ENCODE results near the gene D2HGDH. TPM values are rescaled to one million over a fixed set of nuclear protein-coding genes. Genes with fewer than 3 reads are reported as not detected.
"Not testable (repeated sequence)": the region's sequence is repeated elsewhere in the genome, so short reads cannot be mapped to it uniquely, and the experiment has no call there.

D2HGDH gene
- total and polyA plus RNA-seq, 4 donors, result 12.4 to 42.8 (median 19.3) TPM

DNA sequence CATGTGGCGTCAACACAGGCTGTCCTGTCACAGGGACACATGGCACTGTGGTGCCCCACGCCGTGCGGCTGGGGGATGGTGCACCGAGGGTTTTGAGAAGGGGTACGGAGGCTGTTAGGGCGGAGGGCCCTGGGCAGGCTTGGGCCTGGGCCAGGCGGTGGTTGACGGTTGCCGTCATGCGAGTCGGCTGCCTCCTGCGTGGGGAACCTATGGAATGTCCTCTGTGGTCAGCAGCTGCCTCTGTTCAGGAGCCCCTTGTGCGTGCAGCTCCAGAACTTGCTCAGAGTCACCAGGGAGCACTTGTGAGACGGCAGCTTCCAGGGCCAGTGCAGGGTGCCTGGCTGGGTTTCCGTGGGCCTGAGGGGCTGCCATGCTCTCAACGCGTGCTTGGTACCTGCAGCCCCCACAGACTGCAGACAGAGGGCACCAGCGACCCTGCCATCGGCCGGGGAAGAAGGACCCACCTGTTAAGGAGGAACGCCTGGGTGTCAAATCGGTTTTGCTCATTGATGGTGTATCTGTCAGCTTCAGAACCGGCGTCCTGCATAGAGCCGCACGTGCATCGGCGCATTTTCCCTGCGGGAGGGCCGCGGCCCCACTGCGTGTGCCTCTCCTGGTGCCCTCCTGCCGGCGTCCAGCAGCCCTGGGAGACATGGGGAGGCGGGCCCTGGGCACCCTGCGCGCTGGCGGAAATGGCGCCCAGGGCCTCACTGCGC is 10.0 kb upstream of the D2HGDH start:
- WGBS (ENCODE audit: insufficient coverage), result 95% methylated on average over 29 of the region's 41 CpGs
- Histone ChIP-seq H3K27me3 (ENCODE audit: control insufficient read depth, insufficient read depth, low read length) (no peaks in the 10 kb centered on the region), H3K36me3 (ENCODE audit: control insufficient read depth, insufficient read depth, low read length) (peaks cover 89% of the 10 kb centered on the region), H3K4me3 (ENCODE audit: low read depth, low read length) (no peak overlapping the region), H3K27ac (ENCODE audit: low read depth, low read length) (no peak overlapping the region), H3K4me1 (ENCODE audit: control insufficient read depth, insufficient read depth, low read length) (no peaks in the 10 kb centered on the region), H3K9me3 (ENCODE audit: control insufficient read depth, insufficient read depth, low read length) (peaks cover 9% of the 10 kb centered on the region)
- DNase-seq (ENCODE audit: low read depth in 4 of 6, low spot score in 6 of 6), result no peak

DNA sequence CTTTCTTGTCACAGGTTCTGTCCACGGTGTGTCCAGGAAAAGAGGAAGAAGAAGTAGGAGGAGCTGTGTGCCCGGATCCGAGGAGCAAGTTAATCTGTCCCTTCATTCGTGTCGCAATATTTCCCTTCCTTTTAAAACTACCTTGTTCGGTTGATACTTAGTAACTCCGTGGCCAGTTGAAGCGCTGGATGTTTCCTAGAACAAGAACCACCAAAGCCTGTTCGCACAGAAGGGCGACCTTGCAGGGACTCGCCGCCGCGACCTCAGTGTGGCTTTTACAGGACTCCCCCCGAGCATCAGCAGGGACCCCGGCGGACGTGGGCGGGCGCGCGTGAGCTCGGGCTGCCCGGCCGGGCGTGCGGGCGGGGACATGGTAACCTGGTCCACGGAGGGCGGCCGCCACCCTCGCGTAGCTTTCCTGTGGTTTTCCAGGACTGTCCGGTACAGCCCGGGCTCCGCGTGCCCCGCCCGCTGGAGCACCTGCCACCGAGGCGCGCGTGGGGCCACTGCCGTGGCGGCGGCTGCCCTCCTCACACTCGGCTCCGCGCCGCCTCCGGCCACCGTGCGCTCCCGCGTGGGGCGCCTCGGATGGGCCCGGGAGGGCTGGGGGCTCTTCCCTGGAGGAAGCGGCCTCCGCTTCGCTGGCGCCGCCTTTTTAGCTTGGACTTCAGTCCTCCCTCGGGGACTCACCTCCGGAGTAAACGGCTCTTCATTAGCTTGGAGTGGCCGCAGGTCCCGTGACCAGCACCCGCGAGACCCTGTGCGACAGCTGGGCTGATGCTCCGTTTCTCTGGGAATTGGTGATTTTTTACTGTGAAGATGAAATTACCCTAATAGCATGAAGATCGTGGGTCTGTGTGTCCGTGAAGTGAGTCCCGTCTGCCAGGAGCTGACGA is 9.2 kb upstream of the D2HGDH start:
- Histone ChIP-seq H3K27ac (ENCODE audit: low read depth, low read length) (no peak overlapping the region), H3K4me1 (ENCODE audit: control insufficient read depth, insufficient read depth, low read length) (no peaks in the 10 kb centered on the region), H3K36me3 (ENCODE audit: control insufficient read depth, insufficient read depth, low read length) (peaks cover 81% of the 10 kb centered on the region), H3K4me3 (ENCODE audit: low read depth, low read length) (no peak overlapping the region), H3K9me3 (ENCODE audit: control insufficient read depth, insufficient read depth, low read length) (peaks cover 9% of the 10 kb centered on the region), H3K27me3 (ENCODE audit: control insufficient read depth, insufficient read depth, low read length) (no peaks in the 10 kb centered on the region)
- WGBS (ENCODE audit: insufficient coverage), result 96% methylated on average over 71 of the region's 76 CpGs
- no peak for DNase-seq (ENCODE audit: low read depth in 4 of 6, low spot score in 6 of 6)

- Histone ChIP-seq H3K9me3 (ENCODE audit: control insufficient read depth, insufficient read depth, low read length) (peaks cover 9% of the 10 kb centered on the region), H3K4me3 (ENCODE audit: low read depth, low read length) (no peak overlapping the region), H3K36me3 (ENCODE audit: control insufficient read depth, insufficient read depth, low read length) (peaks cover 68% of the 10 kb centered on the region), H3K4me1 (ENCODE audit: control insufficient read depth, insufficient read depth, low read length) (no peaks in the 10 kb centered on the region), H3K27me3 (ENCODE audit: control insufficient read depth, insufficient read depth, low read length) (no peaks in the 10 kb centered on the region), H3K27ac (ENCODE audit: low read depth, low read length) (no peak overlapping the region)
- DNase-seq (ENCODE audit: low read depth in 4 of 6, low spot score in 6 of 6), result no peak
- WGBS (ENCODE audit: insufficient coverage), result 96% methylated on average over 14 of the region's 16 CpGs
These were observed 8.0 kb upstream of the D2HGDH start for GRCh38 chr2:241726459-241726858.

GRCh38 chr2:241728000-241728399 is 6.4 kb upstream of the D2HGDH start:
- H3K4me3 ChIP-seq (ENCODE audit: low read depth, low read length), result no peak overlapping the region
- WGBS (ENCODE audit: insufficient coverage), result 81% methylated on average over 6 of the region's 8 CpGs
- H3K27me3 ChIP-seq (ENCODE audit: control insufficient read depth, insufficient read depth, low read length), result no peaks in the 10 kb centered on the region
- H3K9me3 ChIP-seq (ENCODE audit: control insufficient read depth, insufficient read depth, low read length), result peaks cover 2% of the 10 kb centered on the region
- no peaks in the 10 kb centered on the region for H3K4me1 ChIP-seq (ENCODE audit: control insufficient read depth, insufficient read depth, low read length)
- H3K36me3 ChIP-seq (ENCODE audit: control insufficient read depth, insufficient read depth, low read length), result peaks cover 53% of the 10 kb centered on the region
- DNase-seq (ENCODE audit: low read depth in 4 of 6, low spot score in 6 of 6), result no peak
- no peak overlapping the region for H3K27ac ChIP-seq (ENCODE audit: low read depth, low read length)

- no peaks in the 10 kb centered on the region for H3K27me3 ChIP-seq (ENCODE audit: control insufficient read depth, insufficient read depth, low read length)
- no peak for DNase-seq (ENCODE audit: low read depth in 4 of 6, low spot score in 6 of 6)
- no peaks in the 10 kb centered on the region for H3K9me3 ChIP-seq (ENCODE audit: control insufficient read depth, insufficient read depth, low read length)
- no peaks in the 10 kb centered on the region for H3K4me1 ChIP-seq (ENCODE audit: control insufficient read depth, insufficient read depth, low read length)
- H3K36me3 ChIP-seq (ENCODE audit: control insufficient read depth, insufficient read depth, low read length), result peaks cover 47% of the 10 kb centered on the region
- WGBS (ENCODE audit: insufficient coverage), result 80% methylated on average over 19 of the region's 19 CpGs
- no peak overlapping the region for H3K4me3 ChIP-seq (ENCODE audit: low read depth, low read length)
- no peak overlapping the region for H3K27ac ChIP-seq (ENCODE audit: low read depth, low read length)
These were observed 5.8 kb upstream of the D2HGDH start for GRCh38 chr2:241728627-241729026.

- no peak for DNase-seq (ENCODE audit: low read depth in 4 of 6, low spot score in 6 of 6)
- Histone ChIP-seq H3K4me1 (ENCODE audit: control insufficient read depth, insufficient read depth, low read length) (peaks cover 5% of the 10 kb centered on the region), H3K4me3 (ENCODE audit: low read depth, low read length) (no peak overlapping the region), H3K27ac (ENCODE audit: low read depth, low read length) (no peak overlapping the region), H3K36me3 (ENCODE audit: control insufficient read depth, insufficient read depth, low read length) (peaks cover 34% of the 10 kb centered on the region), H3K9me3 (ENCODE audit: control insufficient read depth, insufficient read depth, low read length) (no peaks in the 10 kb centered on the region), H3K27me3 (ENCODE audit: control insufficient read depth, insufficient read depth, low read length) (no peaks in the 10 kb centered on the region)
- WGBS (ENCODE audit: insufficient coverage), result 100% methylated on average over 1 of the region's 6 CpGs
These were observed 4.6 kb upstream of the D2HGDH start for GRCh38 chr2:241729868-241730267.

GRCh38 chr2:241730671-241731293 is 3.6 kb upstream of the D2HGDH start:
- no peak for DNase-seq (ENCODE audit: low read depth in 4 of 6, low spot score in 6 of 6)
- Histone ChIP-seq H3K36me3 (ENCODE audit: control insufficient read depth, insufficient read depth, low read length) (peaks cover 26% of the 10 kb centered on the region), H3K9me3 (ENCODE audit: control insufficient read depth, insufficient read depth, low read length) (no peaks in the 10 kb centered on the region), H3K4me3 (ENCODE audit: low read depth, low read length) (no peak overlapping the region), H3K27me3 (ENCODE audit: control insufficient read depth, insufficient read depth, low read length) (no peaks in the 10 kb centered on the region), H3K27ac (ENCODE audit: low read depth, low read length) (no peak overlapping the region), H3K4me1 (ENCODE audit: control insufficient read depth, insufficient read depth, low read length) (peaks cover 12% of the 10 kb centered on the region)
- 87% methylated on average over 8 of the region's 12 CpGs for WGBS (ENCODE audit: insufficient coverage)

DNA sequence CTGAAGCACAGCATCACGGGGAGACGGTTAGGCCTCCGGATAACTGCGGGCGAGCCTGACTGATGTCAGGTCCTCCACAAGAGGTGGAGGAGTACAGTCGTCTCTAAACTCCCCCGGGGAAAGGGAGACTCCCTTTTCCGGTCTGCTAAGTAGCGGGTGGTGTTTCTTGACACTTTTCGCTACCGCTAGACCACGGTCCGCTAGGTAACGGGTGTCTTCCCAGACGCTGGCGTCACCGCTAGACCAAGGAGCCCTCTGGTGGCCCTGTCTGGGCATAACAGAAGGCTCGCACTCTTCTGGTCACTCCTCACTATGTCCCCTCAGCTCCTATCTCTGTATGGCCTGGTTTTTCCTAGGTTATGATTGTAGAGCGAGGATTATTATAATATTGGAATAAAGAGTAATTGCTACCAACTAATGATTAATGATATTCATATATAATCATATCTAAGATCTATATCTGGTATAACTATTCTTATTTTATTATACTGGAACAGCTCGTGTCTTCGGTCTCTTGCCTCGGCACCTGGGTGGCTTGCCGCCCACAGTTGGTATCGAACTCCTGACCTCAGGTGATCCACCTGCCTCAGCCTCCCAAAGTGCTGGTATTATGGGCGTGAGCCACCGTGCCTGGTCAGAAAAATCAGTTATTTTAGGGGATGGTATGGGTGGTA is 1.8 kb upstream of the D2HGDH start:
- peaks cover 15% of the 10 kb centered on the region for H3K36me3 ChIP-seq (ENCODE audit: control insufficient read depth, insufficient read depth, low read length)
- not testable (repeated sequence) for H3K9me3 ChIP-seq (ENCODE audit: control insufficient read depth, insufficient read depth, low read length); H3K27ac ChIP-seq (ENCODE audit: low read depth, low read length); H3K4me3 ChIP-seq (ENCODE audit: low read depth, low read length); H3K27me3 ChIP-seq (ENCODE audit: control insufficient read depth, insufficient read depth, low read length)
- peak in 2 of 6 donors; percentile 44 to 68 for DNase-seq (ENCODE audit: low read depth in 4 of 6, low spot score in 6 of 6)
- H3K4me1 ChIP-seq (ENCODE audit: control insufficient read depth, insufficient read depth, low read length), result peaks cover 14% of the 10 kb centered on the region
- 66% methylated on average over 9 of the region's 26 CpGs for WGBS (ENCODE audit: insufficient coverage)
